Lower lobe of right lung (tissue), 2 donors: Measurements from ENCODE around the gene MATN3. TPM values are rescaled to one million over a fixed set of nuclear protein-coding genes. Genes with fewer than 3 reads are reported as not detected.

Source experiments
- ATAC-seq, 2 donors: fragments of 200-7000 bp; cut with Tn5 transposase; one replicate each; pipeline ENCODE4 v1.9.1; 2020 to 2022; ENCODE audit warnings: mild to moderate bottlenecking in 2 of 2, moderate library complexity in 2 of 2
- DNase-seq: peaks from one replicate; pipeline ENCODE4 v3.0.0-alpha.2; 2020
- H3K27ac ChIP-seq: fragments of 200-600 bp; one replicate; pipeline ENCODE4 v1.8.0; 2022
- H3K27me3 ChIP-seq: fragments of 200-600 bp; one replicate; pipeline ENCODE4 v1.8.0; 2022; ENCODE audit warnings: low read depth
- H3K36me3 ChIP-seq: fragments of 200-600 bp; one replicate; pipeline ENCODE4 v1.8.0; 2022; ENCODE audit warnings: mild to moderate bottlenecking
- H3K4me1 ChIP-seq: fragments of 200-600 bp; one replicate; pipeline ENCODE4 v1.8.0; 2022
- H3K4me3 ChIP-seq: fragments of 200-600 bp; one replicate; pipeline ENCODE4 v1.8.0; 2022; ENCODE audit warnings: mild to moderate bottlenecking
- H3K9me3 ChIP-seq: fragments of 200-600 bp; one replicate; pipeline ENCODE4 v1.8.0; 2022
- CTCF ChIP-seq: fragments of 200-600 bp; IDR thresholded peaks from one replicate; pipeline ENCODE4 v1.8.0; 2022; ENCODE audit warnings: antibody characterized with exemption, mild to moderate bottlenecking
- intact Hi-C: fragments of 100-400 bp; cut with DNase I; formaldehyde crosslinking; loops from one replicate; pipeline ENCODE4 v1.11.0; 2022
- total RNA-seq: library from RNA; stranded (reverse); fragmentation: NEBNext Ultra II Directional; extraction: Animal tissue kit (Norgen Biotek cat#: 25700); gene quantifications from one replicate; pipeline ENCODE4 v1.2.1, GENCODE V29; 2021
- donor health status: DM: no; HTN: yes; CAD: no; lungs with severe emphysema.

The MATN3 gene
- total RNA-seq, 1 donor from 2014 or later = 8.1 TPM

- intact Hi-C loops = no loop called here
- Histone ChIP-seq H3K4me1 (peaks cover 14% of the 10 kb centered on the region), H3K27me3 (no peaks in the 10 kb centered on the region), H3K27ac (no peak overlapping the region), H3K4me3 (no peak overlapping the region), H3K9me3 (no peaks in the 10 kb centered on the region), H3K36me3 (no peaks in the 10 kb centered on the region)
- no peak for DNase-seq
- no peak for ATAC-seq
- no peak for TF ChIP-seq CTCF
Observed at GRCh38 chr2:20054931-20055330, 42.5 kb upstream of the MATN3 start.

GRCh38 chr2:20054119-20054518 is 41.7 kb upstream of the MATN3 start:
- intact Hi-C loops = no loop called here
- H3K27me3 ChIP-seq = no peaks in the 10 kb centered on the region
- no peak overlapping the region for H3K27ac ChIP-seq
- TF ChIP-seq CTCF = no peak
- H3K9me3 ChIP-seq = no peaks in the 10 kb centered on the region
- H3K4me1 ChIP-seq = peaks cover 22% of the 10 kb centered on the region
- no peaks in the 10 kb centered on the region for H3K36me3 ChIP-seq
- no peak for ATAC-seq
- no peak overlapping the region for H3K4me3 ChIP-seq
- DNase-seq = no peak

- Histone ChIP-seq H3K27ac (peak overlapping the region; percentile 99), H3K27me3 (no peaks in the 10 kb centered on the region), H3K36me3 (no peaks in the 10 kb centered on the region), H3K4me1 (peaks cover 35% of the 10 kb centered on the region), H3K4me3 (peak overlapping the region; percentile 72), H3K9me3 (no peaks in the 10 kb centered on the region)
- intact Hi-C loops = no loop called here
- DNase-seq (peak; percentile 86), ATAC-seq (peak; percentile 46 to 61)
- TF ChIP-seq CTCF = no peak
Observed at GRCh38 chr2:20052861-20053281, 40.4 kb upstream of the MATN3 start.

- intact Hi-C loops = no loop called here
- peak overlapping the region; percentile 72 for H3K4me3 ChIP-seq
- no peaks in the 10 kb centered on the region for H3K36me3 ChIP-seq
- H3K27ac ChIP-seq = peak overlapping the region; percentile 99
- H3K9me3 ChIP-seq = no peaks in the 10 kb centered on the region
- no peak for TF ChIP-seq CTCF
- no peaks in the 10 kb centered on the region for H3K27me3 ChIP-seq
- DNase-seq = no peak
- ATAC-seq = no peak
- peaks cover 38% of the 10 kb centered on the region for H3K4me1 ChIP-seq
Observed at GRCh38 chr2:20052229-20052851, 39.9 kb upstream of the MATN3 start.

- peak; percentile 97 to 98 for ATAC-seq
Observed at GRCh38 chr2:20051532-20052228, 39.2 kb upstream of the MATN3 start, which contains the start of gene LAPTM4A. TSS of gene LAPTM4A (minus strand) at chr2:20051628. CDS start at chr2:20051520, 108 bp downstream.

More at GRCh38 chr2:20051532-20052228, 39.2 kb upstream of the MATN3 start, which contains the start of gene LAPTM4A:
- DNase-seq = peak; percentile 99
- H3K27me3 ChIP-seq = no peaks in the 10 kb centered on the region
- H3K4me3 ChIP-seq = peak within 1 kb of the TSS; percentile 72
- intact Hi-C loops = no loop called here
- H3K36me3 ChIP-seq = no peaks in the 10 kb centered on the region
- TF ChIP-seq CTCF = peak; percentile 21
- H3K27ac ChIP-seq = peak within 1 kb of the TSS; percentile 99
- peaks cover 42% of the 10 kb centered on the region for H3K4me1 ChIP-seq
- H3K9me3 ChIP-seq = no peaks in the 10 kb centered on the region
